GM18868 (cell line): ENCODE measurements around the gene AGBL1.

Experiments
- ATAC-seq: cut with Tn5 transposase; IDR thresholded peaks from one replicate; pipeline ENCODE4 v1.9.1; 2021; ENCODE audit warnings: mild to moderate bottlenecking, moderate library complexity; ENCODE audit not compliant: unreplicated experiment

AGBL1 gene

DNA sequence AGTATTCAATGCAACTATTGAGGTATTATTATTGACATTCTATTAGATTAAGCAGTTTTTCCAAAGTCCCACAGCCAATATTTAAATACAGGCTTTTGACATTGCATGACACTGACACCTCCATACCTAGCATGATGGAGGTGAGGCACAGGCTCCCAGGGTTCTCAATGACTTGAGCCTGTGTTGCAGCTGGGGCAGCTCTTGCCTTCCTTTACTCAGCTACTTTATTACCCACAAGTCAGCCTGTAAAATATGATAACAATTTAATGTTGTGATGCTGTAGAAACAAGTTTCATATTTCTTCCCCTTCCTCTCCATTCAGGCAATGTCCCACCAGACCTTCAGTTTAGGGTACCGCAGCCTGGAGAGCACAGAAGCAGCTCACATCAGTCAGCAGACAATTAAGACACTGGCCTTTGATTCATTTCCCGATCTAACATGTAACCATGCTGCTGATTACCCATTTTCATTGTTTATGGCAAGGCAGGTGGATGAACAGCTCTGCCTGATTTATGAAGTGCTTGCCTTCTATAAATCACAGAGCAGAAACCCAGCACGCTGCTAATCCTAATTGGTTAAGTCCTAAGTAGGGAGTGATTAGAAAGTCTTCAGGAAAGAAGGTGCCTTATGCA is 826.1 kb downstream of the AGBL1 start:
- no peak for ATAC-seq

DNA sequence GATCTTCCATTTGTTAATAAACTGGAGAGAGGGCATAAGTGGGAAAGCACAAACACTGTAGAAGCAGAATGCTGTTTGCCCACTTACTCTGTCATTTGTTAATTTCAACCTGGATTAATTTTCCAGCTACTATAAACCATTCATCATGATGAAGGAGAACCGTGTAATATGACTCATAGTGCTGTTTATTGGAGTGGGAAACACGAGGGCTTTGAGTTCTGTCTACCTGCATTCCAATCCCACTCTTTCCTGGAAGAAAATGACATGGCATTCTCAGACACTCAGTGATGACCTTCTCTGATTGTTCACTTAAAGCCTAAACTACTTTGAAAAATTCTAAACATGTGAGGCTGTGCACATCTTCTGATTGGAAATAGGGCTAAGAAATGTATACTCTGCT is 826.7 kb downstream of the AGBL1 start:
- ATAC-seq: no peak

DNA sequence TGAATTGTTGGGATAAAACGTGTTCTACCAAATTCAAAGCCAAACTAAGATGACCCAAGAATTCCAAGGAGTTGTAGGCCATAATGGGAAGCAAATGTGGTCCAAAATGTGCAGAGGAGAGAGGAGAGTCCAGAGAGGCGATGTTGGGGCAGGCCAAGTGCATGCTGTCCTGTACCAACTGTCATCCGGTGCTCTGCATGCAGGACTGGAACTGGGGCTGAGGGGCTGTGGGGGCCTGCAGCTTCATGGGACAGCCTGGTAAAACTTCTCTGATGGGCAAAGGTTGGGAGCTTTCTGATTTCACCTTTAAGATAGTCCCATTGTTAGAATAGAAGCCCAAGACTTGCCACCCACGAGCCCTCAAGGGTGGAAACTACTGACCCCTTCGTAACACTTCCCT is 831.4 kb downstream of the AGBL1 start:
- no peak for ATAC-seq

DNA sequence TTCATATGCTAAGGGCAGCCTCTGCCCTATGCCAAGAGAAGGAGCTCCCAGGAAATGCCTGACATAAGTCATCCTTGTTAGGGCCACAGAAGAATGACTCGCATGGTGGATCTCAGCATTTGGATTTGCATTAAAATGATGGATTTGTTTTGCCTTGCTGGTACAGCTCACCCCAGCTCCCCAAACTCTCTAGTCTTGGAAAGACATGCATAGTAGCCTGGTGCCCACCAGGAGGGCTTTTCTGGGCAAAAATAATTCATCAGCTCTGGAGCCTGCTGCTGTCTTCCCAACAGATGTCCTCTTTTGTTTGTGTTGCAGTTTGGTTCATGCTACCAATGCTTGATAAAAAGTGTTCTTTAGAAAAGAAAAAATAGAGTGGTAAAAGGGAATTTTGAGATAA is 833.0 kb downstream of the AGBL1 start:
- no peak for ATAC-seq

GRCh38 chr15:86915811-86916331 is 836.2 kb downstream of the AGBL1 start:
- ATAC-seq: no peak

DNA sequence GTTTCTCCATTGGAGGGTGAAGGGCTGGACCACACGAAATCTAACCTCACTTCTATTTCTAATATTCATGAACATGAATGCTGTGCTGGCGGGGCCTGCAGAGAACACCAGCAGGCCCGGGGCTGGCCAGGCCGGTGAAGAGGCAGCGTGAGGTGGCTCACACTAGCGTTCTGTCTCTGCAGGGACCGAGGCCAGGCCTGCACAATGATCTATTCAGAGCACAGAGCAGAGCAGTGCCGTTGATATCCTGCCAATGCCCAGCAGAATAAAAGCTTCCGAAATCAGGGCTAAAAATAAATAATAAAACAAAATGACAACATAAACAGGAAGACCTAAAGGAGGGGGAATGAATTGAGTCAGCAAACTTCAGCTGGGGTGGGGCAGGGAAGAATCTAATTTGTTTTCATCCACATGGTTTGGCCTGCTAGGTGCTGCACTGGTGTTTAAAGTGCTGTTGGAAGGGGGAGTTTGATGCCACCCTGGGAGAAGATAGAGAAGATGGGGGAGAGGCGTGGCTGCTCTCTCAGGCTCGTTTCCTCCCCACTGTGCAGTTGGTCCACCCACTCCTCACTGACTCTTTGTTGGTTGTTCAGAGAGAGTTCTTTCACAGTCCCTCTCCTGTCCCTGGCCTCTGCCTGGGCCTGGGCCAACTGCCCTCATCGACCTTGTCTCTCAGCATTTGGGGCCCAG is 837.1 kb downstream of the AGBL1 start:
- ATAC-seq: no peak

GRCh38 chr15:86917361-86917671 is 837.6 kb downstream of the AGBL1 start:
- no peak for ATAC-seq

DNA sequence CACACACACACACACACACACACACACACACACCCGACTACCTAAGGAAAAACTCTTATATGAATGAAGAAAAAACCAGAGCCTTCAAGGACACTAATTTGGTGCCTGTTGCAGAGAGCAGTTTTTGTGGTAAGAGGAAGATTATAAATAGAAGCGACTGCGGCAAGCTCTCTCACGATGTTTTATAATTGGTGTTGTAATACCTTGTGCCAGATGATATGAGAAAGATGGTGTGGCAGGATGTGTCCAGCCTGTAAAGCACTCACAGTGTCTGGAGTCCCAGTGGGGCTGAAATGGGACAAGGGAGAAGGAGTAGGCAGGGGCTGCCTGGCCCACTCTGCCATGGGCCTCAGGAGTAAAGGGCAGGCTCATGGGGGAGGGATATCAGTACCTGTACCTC is 839.9 kb downstream of the AGBL1 start:
- ATAC-seq: no peak

GRCh38 chr15:86929461-86929860 is 849.8 kb downstream of the AGBL1 start:
- no peak for ATAC-seq

DNA sequence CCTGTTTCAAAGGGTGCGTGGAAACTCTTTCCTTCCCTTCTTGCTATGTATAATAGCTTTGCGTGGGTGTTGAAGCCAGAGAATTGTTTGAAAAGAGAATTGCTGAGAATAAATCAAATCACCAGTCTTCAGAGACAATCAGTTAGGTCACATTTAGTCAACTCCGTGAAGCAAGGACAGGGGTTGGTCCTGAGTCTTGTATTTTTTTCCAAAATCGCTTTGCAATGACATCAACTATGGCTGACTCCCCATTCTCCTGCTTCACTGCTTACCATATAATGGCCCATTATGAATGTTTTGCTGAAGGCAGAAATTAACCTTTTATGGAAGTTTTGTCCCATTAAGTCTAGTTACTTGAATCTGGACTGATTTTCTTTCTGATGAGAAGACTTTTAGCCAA is 852.8 kb downstream of the AGBL1 start:
- no peak for ATAC-seq

DNA sequence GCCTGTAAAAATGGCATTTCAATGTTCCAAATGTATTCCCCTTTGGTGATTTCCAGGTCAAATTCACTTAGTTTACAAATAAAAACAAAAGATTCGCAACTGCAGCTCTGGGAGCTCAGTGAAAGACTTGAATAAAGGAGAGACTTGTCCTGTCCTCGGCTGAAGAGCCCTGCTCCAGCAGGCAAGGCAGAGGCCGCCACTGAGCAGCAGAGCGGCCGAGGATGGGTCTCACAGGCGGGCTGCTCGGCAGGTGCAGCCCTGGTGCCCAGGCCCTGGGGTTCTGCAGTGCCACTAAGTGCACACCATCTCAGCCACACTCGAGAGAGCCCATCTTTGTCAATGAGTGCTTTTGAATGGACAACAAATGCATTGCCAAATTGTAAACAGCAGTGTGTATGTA is 856.2 kb downstream of the AGBL1 start:
- no peak for ATAC-seq

DNA sequence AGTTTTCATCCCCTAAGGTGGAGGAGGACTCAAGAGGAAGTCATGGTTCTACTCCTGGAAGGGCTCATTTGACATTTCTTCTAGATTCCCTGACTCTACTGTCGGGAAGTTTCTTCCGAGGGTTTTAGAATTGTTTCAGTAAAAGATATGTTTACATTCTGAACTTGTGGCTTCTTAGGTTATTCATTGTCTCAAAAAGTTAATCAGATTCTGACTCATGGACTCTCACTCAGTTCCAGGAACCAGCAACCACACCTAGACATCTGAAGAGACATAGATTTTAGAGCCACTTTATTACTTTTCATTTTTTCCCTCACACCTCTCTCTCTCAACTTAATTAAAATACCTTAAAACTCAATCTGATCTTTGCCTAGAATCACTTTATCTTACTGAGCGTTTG is 862.6 kb downstream of the AGBL1 start:
- ATAC-seq: no peak

GRCh38 chr15:86948719-86949118 is 869.0 kb downstream of the AGBL1 start:
- no peak for ATAC-seq

- ATAC-seq: no peak
Measured at GRCh38 chr15:86959254-86959653, 879.6 kb downstream of the AGBL1 start.

DNA sequence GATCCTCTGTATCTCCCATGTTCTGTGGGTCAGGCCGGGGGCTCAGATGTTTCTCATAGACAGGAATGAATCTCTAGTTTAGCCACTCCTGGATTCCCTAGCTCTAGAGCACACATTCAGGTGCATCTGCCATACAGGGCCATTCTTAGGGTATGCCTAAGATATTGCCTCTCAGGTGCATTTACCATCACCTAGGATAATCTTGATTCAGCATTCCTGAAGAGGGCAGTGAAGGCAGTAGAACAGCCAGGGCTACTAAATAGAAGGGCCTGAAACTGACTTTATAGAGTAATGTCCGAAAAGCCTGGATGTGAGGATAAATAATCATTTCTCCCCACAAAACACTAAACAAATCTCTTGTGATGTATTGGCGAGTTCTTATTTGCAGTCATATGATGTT is 882.0 kb downstream of the AGBL1 start:
- no peak for ATAC-seq

DNA sequence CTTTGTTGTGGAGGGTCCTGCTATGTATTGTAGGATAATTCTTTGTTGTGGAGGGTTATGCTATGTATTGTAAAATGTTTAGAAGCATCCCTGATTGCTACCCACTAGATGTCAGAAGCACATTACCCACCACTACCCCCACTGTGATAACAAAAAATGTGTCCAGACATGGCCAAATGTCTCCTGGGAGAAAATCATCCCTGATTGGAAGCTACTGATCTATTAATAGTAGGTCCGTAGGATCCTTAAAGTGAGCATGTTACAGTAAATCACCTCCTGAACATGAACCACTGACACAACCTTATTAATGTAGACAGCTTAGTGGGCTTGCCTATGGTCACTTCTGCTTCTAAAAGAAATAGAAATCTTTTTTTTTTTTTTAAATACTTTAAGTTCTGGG is 884.6 kb downstream of the AGBL1 start:
- no peak for ATAC-seq

- ATAC-seq: no peak
Measured at GRCh38 chr15:86968244-86968643, 888.6 kb downstream of the AGBL1 start.

DNA sequence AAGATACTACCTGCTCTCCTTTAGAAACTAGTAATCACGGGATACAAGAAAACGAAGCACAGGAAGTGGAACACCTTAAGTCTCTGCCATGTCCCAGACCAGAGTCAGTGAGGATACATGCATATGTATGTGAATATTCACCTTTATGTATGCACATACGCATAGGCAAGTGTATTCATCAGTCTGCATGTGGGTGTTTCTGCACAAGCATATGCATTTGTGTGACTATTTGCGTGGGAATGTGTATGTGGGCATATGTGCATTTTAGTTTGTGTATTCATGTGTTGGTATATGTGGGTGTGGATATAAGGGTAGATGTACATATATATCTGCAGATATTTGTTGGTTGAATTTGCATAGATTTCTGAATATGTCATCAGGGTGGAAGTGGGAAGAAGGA is 889.7 kb downstream of the AGBL1 start:
- ATAC-seq: no peak

GRCh38 chr15:86973284-86973844 is 893.7 kb downstream of the AGBL1 start:
- ATAC-seq: no peak

DNA sequence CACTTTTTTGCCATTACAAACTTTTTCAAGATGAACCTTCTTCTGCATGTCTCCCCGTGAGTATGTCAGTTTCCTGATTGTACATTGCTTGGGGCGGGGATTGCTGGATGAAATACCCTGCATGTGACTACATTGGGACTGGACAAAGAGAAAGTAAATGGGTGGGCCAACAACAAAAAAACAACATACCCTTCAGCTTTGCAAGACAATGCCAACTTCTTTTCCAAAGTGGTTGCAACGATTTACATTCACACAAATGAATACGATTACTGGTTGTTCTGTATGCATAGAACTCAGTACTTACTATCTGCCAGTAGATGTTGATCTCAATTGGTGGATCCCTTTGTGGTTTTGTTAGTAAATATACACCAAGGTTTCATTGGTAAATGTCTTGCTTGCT is 908.4 kb downstream of the AGBL1 start:
- no peak for ATAC-seq

GRCh38 chr15:87021751-87022150 is 942.1 kb downstream of the AGBL1 start:
- no peak for ATAC-seq

DNA sequence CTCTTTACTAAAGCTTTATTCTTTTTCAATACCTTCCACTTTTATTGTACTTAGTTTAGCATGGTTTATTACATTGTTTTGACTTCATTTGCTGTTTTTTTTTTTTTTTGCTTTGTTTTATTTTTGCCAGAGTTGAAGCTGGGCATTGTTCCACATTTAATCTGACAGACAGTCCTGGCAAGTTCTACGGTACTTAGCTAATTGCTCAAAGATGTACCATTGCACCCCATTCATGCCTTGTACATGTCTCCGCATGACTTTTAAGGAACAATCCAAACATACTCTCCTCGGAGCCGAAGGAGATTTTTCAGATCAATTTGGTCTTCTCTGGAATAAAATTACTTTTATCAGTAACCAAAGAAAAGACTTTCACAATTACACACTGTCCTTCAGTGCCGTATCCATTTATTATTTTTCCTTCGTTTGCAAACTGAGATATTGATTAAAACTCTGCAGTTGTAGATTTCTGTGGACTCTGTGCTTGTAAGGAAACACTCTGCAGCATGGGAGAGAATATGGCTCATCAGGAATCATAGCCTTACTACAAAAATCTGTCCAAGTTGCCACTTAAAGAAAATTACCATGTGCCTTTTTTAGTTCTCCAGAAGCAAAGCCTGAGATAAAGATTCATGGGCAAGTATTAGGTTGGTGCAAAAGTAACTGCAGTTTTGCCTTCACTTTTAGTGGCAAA is 952.0 kb downstream of the AGBL1 start:
- no peak for ATAC-seq
